Measurements from ENCODE around the gene FCAMR. TPM values are rescaled to one million over a fixed set of nuclear protein-coding genes. Genes with fewer than 3 reads are reported as not detected.

Gene FCAMR
- total RNA-seq, 1 donor from 2014 or later, result not detected

GRCh38 chr1:206952171-206952570 is 18.1 kb downstream of the FCAMR start:
- Histone ChIP-seq H3K79me2 (ENCODE audit: insufficient read depth, low read length) (no peaks in the 10 kb centered on the region), H3K27ac (ENCODE audit: low read depth, low read length) (no peak overlapping the region), H3K9me3 (ENCODE audit: insufficient read depth, low read depth, low read length) (no peaks in the 10 kb centered on the region), H3K36me3 (ENCODE audit: insufficient read depth, low read length) (no peaks in the 10 kb centered on the region), H2AFZ (ENCODE audit: low read depth, low read length) (no peak overlapping the region), H4K20me1 (ENCODE audit: insufficient read depth, low read length) (no peaks in the 10 kb centered on the region), H3K4me3 (ENCODE audit: insufficient read depth, low read depth, low read length) (no peak overlapping the region), H3K27me3 (ENCODE audit: insufficient read depth, low read length) (peaks cover 5% of the 10 kb centered on the region), H3K4me2 (ENCODE audit: low read length) (no peak overlapping the region), H3K4me1 (ENCODE audit: insufficient read depth, low read length) (no peaks in the 10 kb centered on the region), H3K9ac (ENCODE audit: low read length) (no peak overlapping the region)
- TF ChIP-seq CTCF (IDR thresholded peaks at IDR 0.05; ENCODE audit: insufficient read depth, low read depth, low read length), result no peak
- no peak for TF ChIP-seq EZH2 (IDR thresholded peaks at IDR 0.05; ENCODE audit: insufficient read depth, low read length)
- DNase-seq (ENCODE audit: low read depth), result peak; percentile 18
- Mint-ChIP-seq H3K27ac (ENCODE audit: unreplicated experiment) (no peak overlapping the region), H3K36me3 (ENCODE audit: low read depth, unreplicated experiment) (no peaks in the 10 kb centered on the region), H3K4me1 (ENCODE audit: low read depth, unreplicated experiment) (peaks cover 5% of the 10 kb centered on the region), H3K27me3 (ENCODE audit: low read depth, unreplicated experiment) (peaks cover 38% of the 10 kb centered on the region), H3K4me3 (ENCODE audit: unreplicated experiment) (no peak overlapping the region), H3K9me3 (ENCODE audit: unreplicated experiment) (no peaks in the 10 kb centered on the region)
- FAIRE-seq, result no peak

- Histone ChIP-seq H3K9me3 (ENCODE audit: insufficient read depth, low read depth, low read length) (no peaks in the 10 kb centered on the region), H3K9ac (ENCODE audit: low read length) (no peak overlapping the region), H4K20me1 (ENCODE audit: insufficient read depth, low read length) (no peaks in the 10 kb centered on the region), H3K4me1 (ENCODE audit: insufficient read depth, low read length) (no peaks in the 10 kb centered on the region), H3K4me3 (ENCODE audit: insufficient read depth, low read depth, low read length) (no peak overlapping the region), H2AFZ (ENCODE audit: low read depth, low read length) (no peak overlapping the region), H3K27ac (ENCODE audit: low read depth, low read length) (no peak overlapping the region), H3K27me3 (ENCODE audit: insufficient read depth, low read length) (peaks cover 5% of the 10 kb centered on the region), H3K4me2 (ENCODE audit: low read length) (no peak overlapping the region), H3K79me2 (ENCODE audit: insufficient read depth, low read length) (no peaks in the 10 kb centered on the region), H3K36me3 (ENCODE audit: insufficient read depth, low read length) (no peaks in the 10 kb centered on the region)
- FAIRE-seq (no peak), DNase-seq (ENCODE audit: low read depth) (no peak)
- Mint-ChIP-seq H3K27me3 (ENCODE audit: low read depth, unreplicated experiment) (peaks cover 38% of the 10 kb centered on the region), H3K9me3 (ENCODE audit: unreplicated experiment) (no peaks in the 10 kb centered on the region), H3K4me1 (ENCODE audit: low read depth, unreplicated experiment) (peaks cover 5% of the 10 kb centered on the region), H3K27ac (ENCODE audit: unreplicated experiment) (no peak overlapping the region), H3K4me3 (ENCODE audit: unreplicated experiment) (no peak overlapping the region), H3K36me3 (ENCODE audit: low read depth, unreplicated experiment) (no peaks in the 10 kb centered on the region)
- no peak for TF ChIP-seq EZH2 (IDR thresholded peaks at IDR 0.05; ENCODE audit: insufficient read depth, low read length)
- TF ChIP-seq CTCF (IDR thresholded peaks at IDR 0.05; ENCODE audit: insufficient read depth, low read depth, low read length), result no peak
Measured at GRCh38 chr1:206951318-206952100, 18.8 kb downstream of the FCAMR start.

GRCh38 chr1:206949641-206950040 is 20.6 kb downstream of the FCAMR start:
- H3K27me3 ChIP-seq (ENCODE audit: insufficient read depth, low read length), result peaks cover 5% of the 10 kb centered on the region
- no peaks in the 10 kb centered on the region for H3K79me2 ChIP-seq (ENCODE audit: insufficient read depth, low read length)
- no peaks in the 10 kb centered on the region for H3K36me3 ChIP-seq (ENCODE audit: insufficient read depth, low read length)
- no peak overlapping the region for H3K4me2 ChIP-seq (ENCODE audit: low read length)
- DNase-seq (ENCODE audit: low read depth) (no peak), FAIRE-seq (no peak)
- H3K4me1 Mint-ChIP-seq (ENCODE audit: low read depth, unreplicated experiment), result peaks cover 5% of the 10 kb centered on the region
- peaks cover 5% of the 10 kb centered on the region for H3K9me3 Mint-ChIP-seq (ENCODE audit: unreplicated experiment)
- TF ChIP-seq EZH2 (IDR thresholded peaks at IDR 0.05; ENCODE audit: insufficient read depth, low read length) (no peak), CTCF (IDR thresholded peaks at IDR 0.05; ENCODE audit: insufficient read depth, low read depth, low read length) (no peak)
- H3K4me3 Mint-ChIP-seq (ENCODE audit: unreplicated experiment), result no peak overlapping the region
- H3K36me3 Mint-ChIP-seq (ENCODE audit: low read depth, unreplicated experiment), result no peaks in the 10 kb centered on the region
- H3K9me3 ChIP-seq (ENCODE audit: insufficient read depth, low read depth, low read length), result no peaks in the 10 kb centered on the region
- peaks cover 43% of the 10 kb centered on the region for H3K27me3 Mint-ChIP-seq (ENCODE audit: low read depth, unreplicated experiment)
- no peak overlapping the region for H2AFZ ChIP-seq (ENCODE audit: low read depth, low read length)
- H3K4me3 ChIP-seq (ENCODE audit: insufficient read depth, low read depth, low read length), result no peak overlapping the region
- H3K27ac Mint-ChIP-seq (ENCODE audit: unreplicated experiment), result no peak overlapping the region
- H4K20me1 ChIP-seq (ENCODE audit: insufficient read depth, low read length), result no peaks in the 10 kb centered on the region
- H3K27ac ChIP-seq (ENCODE audit: low read depth, low read length), result no peak overlapping the region
- H3K4me1 ChIP-seq (ENCODE audit: insufficient read depth, low read length), result no peaks in the 10 kb centered on the region
- no peak overlapping the region for H3K9ac ChIP-seq (ENCODE audit: low read length)

Data from astrocyte (in vitro differentiated cells and primary cell).